Measurements from ENCODE around the gene LPP. TPM values are rescaled to one million over a fixed set of nuclear protein-coding genes. Genes with fewer than 3 reads are reported as not detected.

Gene LPP
- total RNA-seq, 1 experiment from 2014 or later: 148 TPM

DNA sequence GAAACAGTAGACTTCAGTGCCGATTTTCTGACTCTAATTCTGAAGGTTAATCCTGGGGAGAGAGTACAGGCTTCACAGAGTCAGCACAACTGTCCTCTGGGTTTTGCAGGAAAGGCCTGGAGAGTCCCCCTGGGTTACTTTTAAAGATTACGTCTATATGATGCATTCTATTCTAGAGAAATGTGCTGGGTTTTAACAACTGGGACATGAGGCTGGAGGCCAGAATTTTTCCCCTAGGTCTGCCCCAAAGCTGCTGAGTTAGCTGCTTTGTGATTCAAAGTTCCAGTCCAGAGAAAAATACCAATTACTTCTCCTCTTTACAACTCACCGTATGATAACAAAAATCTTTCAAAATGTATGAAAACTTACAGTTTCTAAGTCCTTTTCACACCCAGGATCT lies 777.1 kb downstream of the LPP start:
- BruUV-seq (replicated peaks): no TSS peak
- no peak for TF ChIP-seq CTCF (conservative IDR thresholded peaks at IDR 0.05)
- TF ChIP-seq EZH2 (IDR thresholded peaks at IDR 0.05; ENCODE audit: low read depth): no peak

DNA sequence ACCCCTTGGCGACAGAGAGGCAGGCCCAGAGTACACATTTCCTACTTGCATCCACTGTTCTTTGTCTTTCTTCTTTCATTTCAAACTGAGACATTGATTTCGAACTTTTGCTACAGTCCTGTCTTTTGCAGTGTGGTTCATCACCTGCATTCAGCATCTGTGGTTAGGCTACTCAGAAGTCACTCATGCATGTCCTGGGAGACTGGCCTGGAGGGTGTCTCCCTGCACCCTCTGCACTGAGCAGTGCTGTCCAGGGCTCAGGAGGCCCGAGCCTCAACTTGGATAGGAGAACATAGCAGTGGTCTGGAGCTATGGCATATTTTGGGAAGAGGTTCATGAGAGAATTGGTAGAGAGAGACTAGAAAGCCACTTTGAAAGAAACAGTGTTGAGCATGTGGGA lies 777.6 kb downstream of the LPP start:
- no peaks in the 10 kb centered on the region for H3K9me2 ChIP-seq (ENCODE audit: insufficient read depth)
- BruUV-seq (replicated peaks): no TSS peak
- ChIA-PET CTCF (interaction anchor here (0.6 kb wide), 1 partner anchor 34 kb away, joined by 3 read pairs; no protein-coding TSS in a partner anchor), POLR2A (ENCODE audit: unreplicated experiment) (no interaction called here)
- no peak for DNase-seq
- H3K27ac ChIP-seq: no peak overlapping the region
- no peaks in the 10 kb centered on the region for H3F3A ChIP-seq (ENCODE audit: insufficient read depth, low read depth)
- H3K27me3 ChIP-seq (ENCODE audit: insufficient read depth, low read depth): no peaks in the 10 kb centered on the region
- TF ChIP-seq EZH2 (IDR thresholded peaks at IDR 0.05; ENCODE audit: low read depth) (no peak), CTCF (conservative IDR thresholded peaks at IDR 0.05) (no peak)
- no peak overlapping the region for H2AFZ ChIP-seq
- intact Hi-C loops (cut with micrococcal nuclease; ENCODE audit: unreplicated experiment): no loop called here
- H3K36me3 ChIP-seq (ENCODE audit: low read depth): no peaks in the 10 kb centered on the region
- no peaks in the 10 kb centered on the region for H3K4me1 ChIP-seq (replicated peaks; ENCODE audit: insufficient read depth)
- no peaks in the 10 kb centered on the region for H3K9me3 ChIP-seq (ENCODE audit: insufficient read depth, low read depth)
- H3K79me2 ChIP-seq (ENCODE audit: low read depth): no peaks in the 10 kb centered on the region
- H3K4me3 ChIP-seq: no peak overlapping the region
- no peak overlapping the region for H3K4me2 ChIP-seq
- no peaks in the 10 kb centered on the region for H4K20me1 ChIP-seq (ENCODE audit: insufficient read depth)

More for the DNA sequence above, 777.1 kb downstream of the LPP start:
- H3K27me3 ChIP-seq (ENCODE audit: insufficient read depth, low read depth): no peaks in the 10 kb centered on the region
- H3K79me2 ChIP-seq (ENCODE audit: low read depth): no peaks in the 10 kb centered on the region
- H3K36me3 ChIP-seq (ENCODE audit: low read depth): no peaks in the 10 kb centered on the region
- ChIA-PET CTCF (interaction anchor here (0.6 kb wide), 1 partner anchor 34 kb away, joined by 3 read pairs; no protein-coding TSS in a partner anchor), POLR2A (ENCODE audit: unreplicated experiment) (no interaction called here)
- H3K9me3 ChIP-seq (ENCODE audit: insufficient read depth, low read depth): no peaks in the 10 kb centered on the region
- no peaks in the 10 kb centered on the region for H3K4me1 ChIP-seq (replicated peaks; ENCODE audit: insufficient read depth)
- no peak for DNase-seq
- H3K27ac ChIP-seq: no peak overlapping the region
- H3K9me2 ChIP-seq (ENCODE audit: insufficient read depth): no peaks in the 10 kb centered on the region
- H4K20me1 ChIP-seq (ENCODE audit: insufficient read depth): no peaks in the 10 kb centered on the region
- no peak overlapping the region for H2AFZ ChIP-seq
- intact Hi-C loops (cut with micrococcal nuclease; ENCODE audit: unreplicated experiment): no loop called here
- H3K4me2 ChIP-seq: no peak overlapping the region
- no peak overlapping the region for H3K4me3 ChIP-seq
- H3F3A ChIP-seq (ENCODE audit: insufficient read depth, low read depth): no peaks in the 10 kb centered on the region

DNA sequence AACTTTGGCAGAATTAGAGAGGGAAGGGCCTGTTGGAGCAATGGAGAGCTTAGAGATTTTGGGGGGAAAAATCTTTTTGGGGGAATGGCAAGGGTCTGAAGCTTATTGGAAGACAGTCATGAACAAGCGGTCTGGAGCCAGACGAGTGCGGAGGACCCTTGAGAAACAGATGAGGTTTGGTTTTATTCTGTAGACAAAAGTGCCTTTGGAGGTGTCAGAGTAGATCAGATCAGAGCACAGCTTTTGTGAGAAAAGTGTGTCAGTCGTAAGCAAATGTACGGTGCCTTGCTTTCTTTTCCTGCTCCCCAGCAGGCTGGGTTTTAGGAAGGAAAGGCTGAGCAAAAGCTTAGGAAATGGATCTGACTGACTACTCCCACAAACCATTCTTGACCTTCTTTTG lies 781.0 kb downstream of the LPP start:
- no peaks in the 10 kb centered on the region for H3K36me3 ChIP-seq (ENCODE audit: low read depth)
- H3K4me2 ChIP-seq: no peak overlapping the region
- no peak overlapping the region for H3K27ac ChIP-seq
- H3K9me3 ChIP-seq (ENCODE audit: insufficient read depth, low read depth): no peaks in the 10 kb centered on the region
- H3K9me2 ChIP-seq (ENCODE audit: insufficient read depth): no peaks in the 10 kb centered on the region
- POLR2A ChIA-PET (ENCODE audit: unreplicated experiment): interaction anchor here (0.6 kb wide), 2 partner anchors 294 to 430 kb away, joined by 4 to 7 read pairs; no protein-coding TSS in a partner anchor
- H3K4me1 ChIP-seq (replicated peaks; ENCODE audit: insufficient read depth): no peaks in the 10 kb centered on the region
- H3F3A ChIP-seq (ENCODE audit: insufficient read depth, low read depth): no peaks in the 10 kb centered on the region
- TF ChIP-seq CTCF (conservative IDR thresholded peaks at IDR 0.05) (no peak), EZH2 (IDR thresholded peaks at IDR 0.05; ENCODE audit: low read depth) (no peak)
- intact Hi-C loops (cut with micrococcal nuclease; ENCODE audit: unreplicated experiment): no loop called here
- CTCF ChIA-PET: interaction anchor here (0.7 kb wide), 1 partner anchor 248 kb away, joined by 3 read pairs; no protein-coding TSS in a partner anchor
- H3K4me3 ChIP-seq: no peak overlapping the region
- no peaks in the 10 kb centered on the region for H3K27me3 ChIP-seq (ENCODE audit: insufficient read depth, low read depth)
- BruUV-seq (replicated peaks): no TSS peak
- H3K79me2 ChIP-seq (ENCODE audit: low read depth): no peaks in the 10 kb centered on the region
- H4K20me1 ChIP-seq (ENCODE audit: insufficient read depth): no peaks in the 10 kb centered on the region
- no peak for DNase-seq
- no peak overlapping the region for H2AFZ ChIP-seq

Measured in PC-9 (cell line).